GM18508 (cell line): Measurements from ENCODE around the gene HAUS1.
"Not testable (repeated sequence)": the region's sequence is repeated elsewhere in the genome, so short reads cannot be mapped to it uniquely, and the experiment has no call there.

Source experiments
- ATAC-seq: cut with Tn5 transposase; IDR thresholded peaks from one replicate; pipeline ENCODE4 v1.9.1; 2021; ENCODE audit warnings: moderate number of reproducible peaks; ENCODE audit not compliant: insufficient read depth, unreplicated experiment

HAUS1 gene

DNA sequence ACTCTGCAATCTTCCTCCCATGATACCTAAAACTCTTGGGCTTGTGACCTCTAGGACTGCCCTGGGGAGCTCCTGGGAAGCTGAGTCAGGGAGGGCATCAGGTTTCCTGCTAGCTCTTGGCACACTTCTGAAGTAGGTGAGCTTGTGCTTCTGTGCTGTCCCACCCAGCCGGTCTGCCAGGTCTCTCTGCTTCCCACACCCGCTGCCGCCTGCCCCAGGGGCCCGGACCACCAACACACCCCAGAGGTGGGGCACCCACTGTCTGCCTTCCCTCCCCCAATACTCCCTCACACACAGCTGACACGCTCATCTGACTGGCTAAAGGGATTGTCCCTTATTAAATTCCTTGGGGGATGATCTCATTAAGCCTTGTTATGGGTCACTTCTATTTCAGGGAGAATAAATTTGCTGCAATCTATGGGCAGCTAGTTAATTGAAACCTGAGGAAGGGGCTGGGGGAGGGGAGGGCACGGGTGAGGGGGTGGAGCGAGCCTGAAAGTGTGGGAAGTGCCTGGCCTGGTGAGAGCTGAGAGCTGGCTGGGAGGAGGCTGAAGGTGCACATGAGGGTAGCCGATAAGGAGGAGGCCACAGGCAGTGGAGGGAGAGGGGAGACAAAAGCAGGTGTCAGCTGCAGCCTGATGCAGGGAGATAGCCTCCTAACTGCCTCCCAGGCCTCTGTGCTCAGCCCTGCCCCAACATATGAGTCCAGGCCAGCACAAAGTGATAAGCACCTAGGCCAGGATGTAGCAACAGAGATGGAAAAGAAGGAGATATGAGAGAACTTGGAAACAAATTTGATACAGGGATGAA, 48.8 kb downstream of the HAUS1 start:
- ATAC-seq = no peak

DNA sequence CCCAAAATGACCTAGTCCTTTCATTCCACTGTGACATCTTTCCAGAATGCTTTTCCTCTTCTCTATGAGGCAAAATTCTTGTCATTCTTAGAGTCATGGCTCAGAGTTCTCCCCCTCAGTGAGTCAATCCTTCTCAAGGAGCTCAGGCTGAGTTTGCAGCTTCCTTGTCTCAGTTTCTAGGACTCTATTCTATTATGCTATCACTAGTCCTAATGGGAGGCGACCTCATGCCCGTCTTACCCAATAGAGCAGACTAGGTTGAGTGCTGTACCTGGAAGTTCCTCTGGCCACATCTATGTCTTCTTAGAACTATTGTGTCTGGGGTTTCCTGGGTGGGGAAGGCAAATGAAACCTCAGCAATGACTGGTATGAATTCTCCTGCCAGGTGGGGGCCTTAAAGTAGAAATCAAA, 51.5 kb downstream of the HAUS1 start:
- ATAC-seq = no peak

DNA sequence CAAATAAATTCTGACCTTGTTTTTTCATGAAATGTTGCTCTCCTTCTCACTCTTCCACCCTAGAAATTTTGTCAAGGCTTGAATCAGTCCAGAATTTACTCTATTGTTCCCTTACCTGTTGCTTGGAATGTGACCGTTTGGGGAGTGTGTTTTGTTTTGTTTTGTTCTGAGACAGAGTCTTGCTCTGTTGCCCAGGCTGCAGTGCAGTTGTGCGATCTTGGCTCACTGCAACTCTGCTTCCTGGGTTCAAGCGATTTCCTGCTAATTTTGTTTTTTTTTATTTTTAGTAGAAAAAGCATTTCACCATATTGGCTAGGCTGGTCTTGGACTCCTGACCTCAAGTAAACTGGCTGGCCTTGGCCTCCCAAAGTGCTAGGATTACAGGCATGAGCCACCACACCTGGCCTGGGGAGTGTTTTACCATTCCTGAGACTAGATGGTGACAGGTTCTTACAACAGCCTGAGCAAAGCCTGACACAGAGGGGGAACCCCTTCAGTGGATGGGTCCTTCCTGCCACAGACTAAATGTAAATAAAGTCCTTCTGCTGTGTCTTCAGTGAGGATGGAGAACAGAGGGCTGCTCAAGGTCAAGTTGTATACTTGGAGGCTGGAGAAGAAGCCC, 52.0 kb downstream of the HAUS1 start:
- ATAC-seq = no peak

DNA sequence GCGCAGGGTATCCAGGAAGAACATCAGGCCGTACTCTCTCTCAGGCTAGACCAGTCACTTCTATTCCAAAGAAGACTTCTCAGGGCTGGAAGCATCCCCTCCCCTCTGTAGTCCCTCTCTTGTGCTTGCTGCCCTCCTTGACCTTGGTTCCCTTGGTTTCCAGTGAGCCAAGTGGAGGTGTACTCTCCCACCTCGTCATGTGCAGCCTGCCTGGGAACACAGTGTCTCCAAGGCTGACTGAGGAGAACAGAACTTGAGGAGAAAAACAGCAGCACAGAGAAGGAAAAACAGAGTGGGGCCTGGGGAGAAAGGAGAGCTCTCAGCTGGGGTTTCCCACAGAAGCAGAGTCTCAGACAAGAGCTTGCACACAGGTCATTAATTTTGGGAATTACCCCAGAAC, 52.7 kb downstream of the HAUS1 start:
- no peak for ATAC-seq

DNA sequence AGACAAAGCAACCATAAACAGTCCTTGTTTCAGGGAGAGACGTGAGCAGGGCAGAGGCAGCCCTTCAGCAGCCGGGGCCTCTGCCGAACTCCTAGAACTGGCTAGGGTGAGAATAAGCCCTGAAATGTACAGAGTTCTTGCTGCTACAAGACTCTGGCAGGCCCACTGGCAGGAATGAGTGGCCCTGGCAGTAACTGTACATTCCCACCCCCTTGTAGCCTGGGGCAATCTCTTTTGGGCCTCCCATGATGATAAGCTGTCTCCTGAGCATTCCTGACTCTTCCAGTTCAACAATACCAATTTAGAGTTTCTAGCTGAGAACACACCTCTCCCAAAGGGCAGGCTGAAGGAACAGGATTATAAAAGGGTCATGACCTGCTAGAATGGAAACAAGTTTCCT, 54.3 kb downstream of the HAUS1 start:
- no peak for ATAC-seq

DNA sequence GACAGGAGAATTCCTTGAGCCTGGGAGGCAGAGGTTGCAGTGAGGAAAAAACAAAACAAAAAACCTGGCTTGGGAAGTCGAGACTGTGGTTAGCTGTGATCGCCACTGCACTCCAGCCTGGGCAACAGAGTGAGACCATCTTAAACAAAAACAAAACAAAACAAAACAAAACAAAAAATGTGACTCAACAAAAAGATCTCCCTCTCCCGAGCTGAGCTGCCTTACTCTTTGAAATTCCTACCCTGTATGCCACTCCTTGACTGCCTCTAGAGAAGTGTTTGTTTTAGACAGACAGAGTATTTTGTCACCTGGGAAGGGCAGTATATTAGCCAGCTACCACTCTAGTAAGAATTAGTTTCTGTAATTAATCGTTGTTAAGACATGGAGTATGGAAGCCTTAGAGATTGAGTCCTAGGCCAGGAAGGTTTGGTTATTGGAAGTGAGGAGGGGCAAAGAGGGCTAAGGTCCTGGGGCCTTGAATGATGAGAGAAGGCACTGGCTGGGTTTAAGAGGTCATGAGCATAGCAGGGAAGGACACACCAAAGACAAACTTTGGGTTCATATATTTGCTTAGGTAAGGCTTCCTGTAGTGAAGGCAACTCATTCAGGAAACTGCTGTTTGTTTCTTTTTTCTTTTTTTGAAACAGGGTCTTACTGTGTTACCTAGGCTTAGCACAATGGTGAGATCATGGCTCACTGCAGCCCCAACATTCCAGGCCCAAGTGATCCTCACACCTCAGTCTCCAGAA, 56.0 kb downstream of the HAUS1 start:
- ATAC-seq = no peak

DNA sequence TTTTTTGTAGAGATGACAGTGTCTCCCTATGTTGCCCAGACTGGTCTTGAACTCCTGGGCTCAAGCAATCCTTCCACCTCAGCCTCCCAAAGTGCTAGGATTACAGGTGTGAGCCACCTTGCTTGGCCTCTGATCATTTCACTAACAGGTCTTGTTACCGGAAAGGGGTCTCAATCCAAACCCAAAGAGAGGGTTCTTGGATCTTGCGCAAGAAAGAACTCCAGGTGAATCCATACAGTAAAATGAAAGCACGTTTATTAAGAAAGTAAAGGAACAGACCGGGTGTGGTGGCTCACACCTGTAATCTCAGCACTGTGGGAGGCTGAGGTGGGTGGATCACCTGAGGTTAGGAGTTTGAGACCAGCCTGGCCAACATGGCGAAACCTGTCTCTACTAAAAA, 56.7 kb downstream of the HAUS1 start:
- not testable (repeated sequence) for ATAC-seq

DNA sequence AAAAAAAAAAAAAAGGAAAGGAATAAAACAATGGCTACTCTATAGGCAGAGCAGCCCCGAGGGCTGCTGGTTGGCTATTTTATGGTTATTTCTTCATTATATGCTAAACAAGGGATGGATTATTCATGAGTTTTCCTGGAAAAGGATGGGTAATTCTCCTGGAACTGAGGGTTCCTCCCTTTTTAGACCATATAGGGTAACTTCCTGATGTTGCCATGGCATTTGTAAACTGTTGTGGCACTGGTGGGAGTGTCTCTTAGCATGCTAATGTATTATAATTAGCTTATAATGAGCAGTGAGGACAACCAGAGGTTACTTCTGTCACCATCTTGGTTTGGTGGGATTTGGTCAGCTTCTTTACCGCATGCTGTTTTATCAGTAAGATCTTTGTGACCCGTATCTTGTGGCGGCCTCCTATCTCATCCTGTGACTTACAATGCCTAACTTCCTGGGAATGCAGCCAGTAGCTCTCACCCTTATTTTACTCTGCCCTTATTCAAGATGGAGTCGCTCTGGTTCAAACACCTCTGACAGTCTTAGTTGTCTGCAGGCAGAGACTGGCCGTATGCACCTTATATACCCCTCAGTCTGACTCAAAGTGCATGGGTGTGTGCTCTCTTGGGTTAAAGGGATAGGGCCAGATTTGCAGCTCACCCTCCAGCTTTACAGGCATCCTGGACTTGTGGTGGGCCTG, 57.7 kb downstream of the HAUS1 start:
- no peak for ATAC-seq

DNA sequence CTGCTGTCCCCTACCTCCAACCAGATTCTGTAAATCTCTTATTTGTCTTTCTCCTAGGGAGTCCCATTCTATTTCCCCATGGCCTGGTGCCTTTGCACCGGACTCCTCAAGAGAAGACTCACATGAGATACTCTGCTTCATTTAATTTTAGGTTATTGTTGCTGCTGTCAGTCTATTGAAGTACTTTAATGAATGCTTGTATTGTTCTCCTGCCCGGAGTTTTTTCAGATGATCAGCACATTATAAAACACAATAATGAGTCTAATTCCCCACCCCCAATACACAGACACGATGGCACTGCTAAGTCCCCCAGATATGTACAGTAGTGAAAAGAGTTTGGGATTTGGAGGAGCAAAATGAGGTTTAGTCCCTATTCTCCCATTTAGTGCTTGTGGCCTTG, 58.9 kb downstream of the HAUS1 start:
- no peak for ATAC-seq

DNA sequence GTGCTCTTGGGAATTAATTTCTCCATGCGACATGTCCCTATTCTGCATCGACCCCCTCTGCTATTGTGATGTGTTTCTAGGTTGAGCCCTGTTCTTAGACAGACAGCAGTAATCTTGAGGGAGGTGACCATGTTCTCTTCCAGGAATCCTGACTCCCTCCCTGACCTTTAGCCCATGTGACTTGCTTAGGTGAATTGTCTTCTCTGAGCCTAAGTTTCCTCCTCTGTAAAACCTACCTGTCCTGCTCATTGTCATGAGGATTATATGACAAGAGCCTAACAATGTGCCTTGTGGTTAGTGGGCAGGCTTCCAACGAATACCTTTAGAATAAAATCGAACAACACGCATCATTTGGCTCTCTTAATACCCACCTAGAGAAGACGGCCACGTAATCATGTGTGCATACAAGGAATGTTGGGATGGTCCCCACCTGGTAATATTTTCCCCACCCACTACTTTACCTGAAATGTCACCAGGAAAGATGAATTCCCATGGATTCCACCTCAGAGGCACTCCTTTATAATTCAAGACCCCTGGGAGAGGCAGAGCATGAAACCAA, 59.8 kb downstream of the HAUS1 start:
- no peak for ATAC-seq

DNA sequence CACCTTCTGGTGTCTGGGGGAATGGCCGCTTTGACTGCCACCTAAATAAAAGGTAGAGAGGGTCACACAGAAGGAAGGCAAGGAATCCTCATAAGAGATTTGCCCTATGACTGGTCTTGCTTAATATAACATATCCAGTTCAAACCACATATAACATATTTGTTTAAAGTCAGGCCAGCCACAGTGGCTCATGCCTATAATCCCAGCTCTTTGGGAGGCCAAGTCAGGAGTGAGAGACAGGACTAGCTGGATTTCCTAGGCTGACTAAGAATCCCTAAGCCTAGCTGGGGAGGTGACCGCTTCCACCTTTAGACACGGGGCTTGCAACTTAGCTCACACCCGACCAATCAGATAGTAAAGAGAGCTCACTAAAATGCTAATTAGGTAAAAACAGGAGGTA, 60.3 kb downstream of the HAUS1 start:
- not testable (repeated sequence) for ATAC-seq

DNA sequence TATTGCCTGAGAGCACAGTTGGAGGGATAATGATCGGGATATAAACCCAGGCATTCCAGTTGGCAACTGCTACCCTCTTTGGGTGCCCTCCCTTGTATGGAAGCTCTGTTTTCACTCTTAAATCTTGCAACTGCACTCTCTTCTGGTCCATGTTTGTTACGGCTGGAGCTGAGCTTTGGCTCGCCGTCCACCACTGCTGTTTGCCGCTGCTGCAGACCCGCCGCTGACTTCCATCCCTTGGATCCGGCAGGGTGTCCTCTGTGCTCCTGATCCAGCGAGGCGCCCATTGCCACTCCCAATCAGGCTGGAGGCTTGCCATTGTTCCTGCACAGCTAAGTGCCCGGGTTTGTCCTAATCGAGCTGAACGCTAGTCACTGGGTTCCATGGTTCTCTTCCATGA, 60.7 kb downstream of the HAUS1 start:
- ATAC-seq = no peak

DNA sequence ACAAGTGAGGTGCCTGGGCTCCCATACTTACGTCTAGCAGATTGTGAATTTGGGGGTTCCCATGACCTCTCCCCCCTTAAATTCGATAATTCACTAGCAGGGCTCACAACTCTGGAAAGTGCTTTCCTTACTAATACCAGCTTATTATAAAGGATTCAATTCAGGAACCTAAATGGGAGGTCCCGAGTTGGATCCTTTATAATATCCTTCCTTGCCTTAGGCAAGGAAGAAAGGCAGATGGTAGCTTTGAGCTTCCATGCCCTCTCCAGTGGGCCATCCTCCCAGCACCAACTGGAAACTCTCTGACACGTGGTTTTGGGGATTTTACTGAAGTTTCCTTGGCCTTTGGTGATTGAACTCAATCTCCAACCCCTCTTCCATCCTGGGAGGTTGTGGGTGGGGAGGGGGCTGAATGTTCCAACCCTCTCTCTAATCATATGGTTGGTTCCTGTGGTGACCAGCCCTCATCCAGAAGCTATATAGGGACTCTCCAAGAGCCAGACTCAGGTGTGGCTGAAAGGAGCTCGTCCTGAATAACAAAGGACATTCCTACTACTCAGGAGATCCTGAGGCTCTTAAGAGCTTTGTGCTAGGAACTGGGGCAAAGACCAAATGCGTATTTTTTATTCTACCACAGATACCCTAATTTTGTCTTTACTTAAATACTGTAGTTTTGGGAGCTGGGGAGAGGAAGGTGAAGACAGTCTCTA, 62.2 kb downstream of the HAUS1 start:
- ATAC-seq = no peak

DNA sequence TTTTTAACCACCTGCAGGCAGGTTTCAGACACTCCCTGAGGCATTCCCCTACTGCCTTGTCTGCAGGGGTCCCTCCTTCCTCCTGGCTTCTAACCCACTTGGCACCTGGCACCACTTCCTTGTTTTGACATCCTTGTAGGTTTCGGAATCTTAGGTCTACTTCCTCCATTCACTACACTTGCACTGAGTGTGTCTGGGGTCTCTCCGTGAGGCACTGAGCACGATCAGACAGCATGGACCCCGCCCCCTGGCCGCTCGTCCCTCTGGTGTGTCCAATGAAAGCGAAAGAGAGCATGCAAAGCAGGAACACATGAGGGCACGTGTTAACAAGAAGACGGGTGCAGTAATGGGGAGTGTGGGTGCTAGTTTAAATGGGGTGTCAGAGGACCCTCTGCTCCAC, 63.8 kb downstream of the HAUS1 start:
- peak; percentile 84 for ATAC-seq

DNA sequence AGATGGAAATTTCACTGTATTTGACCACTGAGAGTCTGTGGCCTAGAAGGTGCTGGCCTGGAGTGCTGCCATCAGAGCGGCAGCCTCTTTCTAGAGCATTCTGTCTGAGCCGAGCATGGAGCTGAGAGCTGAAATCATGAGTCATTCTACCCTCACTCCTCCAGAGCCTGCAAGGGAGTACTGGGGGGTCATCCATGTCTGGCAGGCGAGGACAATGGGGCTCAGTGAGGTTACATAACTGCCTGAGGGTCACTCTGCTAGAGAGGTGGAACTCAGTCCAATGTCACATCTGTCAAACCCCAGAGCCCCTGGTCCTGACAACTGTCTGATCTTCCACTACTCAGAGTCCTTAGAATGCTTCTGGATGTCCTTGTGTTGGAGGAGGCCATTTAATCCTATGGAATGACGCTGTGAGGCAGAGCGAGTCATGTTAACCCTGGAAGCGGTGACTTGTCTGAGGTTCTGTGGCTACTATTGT, 65.3 kb downstream of the HAUS1 start:
- ATAC-seq = no peak

DNA sequence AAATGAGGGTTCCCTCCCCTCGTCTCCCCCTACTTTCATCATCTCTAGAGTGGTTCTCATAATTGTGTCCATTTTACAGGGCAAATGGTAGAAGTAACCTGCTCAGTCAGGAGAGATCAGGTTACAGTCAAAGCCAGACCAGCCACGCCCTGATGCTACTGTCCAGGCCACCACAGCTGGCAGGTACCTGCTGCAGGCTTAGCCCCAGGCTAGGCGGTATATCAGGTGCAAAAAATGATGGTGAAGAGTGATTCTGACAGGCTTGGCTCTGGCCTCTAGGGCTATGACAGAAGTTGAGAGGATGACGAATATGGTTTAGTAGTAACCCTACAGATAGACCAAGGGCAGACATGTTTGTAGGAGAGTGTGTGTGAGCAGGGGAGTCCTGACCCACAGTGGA, 67.1 kb downstream of the HAUS1 start:
- ATAC-seq = no peak

DNA sequence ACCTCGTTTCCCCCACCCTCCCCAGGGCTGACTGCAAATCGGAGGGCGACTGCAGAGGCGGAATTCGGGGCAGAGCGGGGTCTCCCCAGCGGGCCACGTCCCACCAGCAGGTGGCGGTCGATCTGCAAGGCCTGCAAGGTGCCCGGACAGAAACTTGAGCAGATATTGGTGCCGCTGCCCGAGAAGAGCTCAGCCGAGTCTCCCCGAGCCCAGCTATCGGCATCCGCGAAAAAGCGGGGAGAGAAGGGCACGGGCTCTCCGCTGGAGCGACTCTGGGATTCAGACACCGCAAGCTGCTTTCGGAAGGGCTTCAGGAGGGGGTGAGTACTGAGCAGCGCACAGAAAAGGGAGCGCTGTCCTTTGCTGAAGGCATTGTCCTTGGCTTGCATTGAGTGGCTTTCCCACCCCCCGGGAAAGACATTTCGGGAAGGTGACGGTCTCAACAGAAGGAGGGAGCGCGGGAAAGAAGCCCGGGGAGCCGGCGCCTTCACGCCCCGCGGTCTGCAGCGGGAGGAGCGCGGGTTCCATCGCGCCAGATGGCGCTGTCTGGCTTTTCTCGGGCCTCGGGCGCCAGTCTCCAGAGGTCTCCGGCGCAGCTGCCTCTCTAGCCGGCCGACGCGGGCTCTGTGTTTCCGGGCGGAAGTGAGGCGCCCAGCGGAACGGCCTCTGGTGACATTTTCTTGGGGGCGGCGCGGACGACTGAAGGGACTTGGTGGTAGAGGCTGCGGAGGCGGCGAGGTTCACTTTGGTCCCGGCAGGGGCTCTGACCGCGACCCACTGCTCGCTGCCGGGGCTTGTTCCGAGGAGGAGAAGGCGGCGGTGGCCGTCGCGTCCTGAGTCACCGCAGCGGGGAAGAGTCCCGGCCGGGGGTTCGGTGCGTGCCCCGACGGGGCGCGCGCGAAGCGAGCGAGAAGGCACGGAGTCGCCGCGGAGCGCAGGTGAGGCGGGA, 69.5 kb downstream of the HAUS1 start:
- ATAC-seq = peak; percentile 75

DNA sequence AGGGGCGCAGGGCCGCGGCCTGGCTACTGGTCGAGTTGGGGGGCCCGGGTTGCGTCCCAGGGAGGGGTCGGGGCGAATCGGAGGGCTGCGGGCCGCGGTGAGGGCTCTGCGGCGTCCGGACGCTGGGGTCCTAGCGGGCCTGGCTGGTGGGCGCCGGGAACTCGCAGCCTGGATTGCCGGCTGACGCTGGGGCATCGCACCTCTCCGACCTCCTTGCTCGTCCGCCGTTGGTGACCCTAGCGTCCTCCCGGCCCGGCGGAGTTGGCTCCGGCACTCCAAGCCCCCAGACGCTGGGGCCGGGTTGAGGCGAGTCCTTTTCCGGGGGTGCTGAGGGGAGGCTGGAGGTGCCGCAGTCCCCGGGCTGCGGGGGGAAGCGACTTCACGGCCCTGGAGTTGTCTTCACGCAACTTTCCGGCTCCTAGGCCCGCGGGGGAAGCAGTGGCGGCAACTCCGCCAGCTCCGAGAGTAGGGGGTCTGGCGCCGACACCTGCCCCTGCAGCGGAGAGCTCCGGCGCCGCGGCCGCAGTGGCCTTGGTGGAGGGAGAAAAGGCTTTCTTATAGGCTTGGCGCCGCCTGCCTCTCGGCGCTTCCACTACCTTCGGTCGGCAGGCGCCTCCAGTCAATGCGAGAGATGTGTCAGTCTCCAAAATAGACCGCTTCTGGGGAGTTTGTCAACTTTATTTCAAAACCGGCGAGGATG, 70.3 kb downstream of the HAUS1 start:
- no peak for ATAC-seq
